K562 (cell line): ENCODE measurements around the gene PIK3CB. TPM values are rescaled to one million over a fixed set of nuclear protein-coding genes. Genes with fewer than 3 reads are reported as not detected.

Experiments used
- ARID3A ChIP-seq: IDR thresholded peaks from 2 replicates; pipeline ENCODE4 v1.6.1; 2012; ENCODE audit warnings: low read depth, low read length, improper control_type of control experiment, borderline replicate concordance
- EP400 ChIP-seq: fragments of 450-650 bp; IDR thresholded peaks from 2 replicates; pipeline ENCODE4 v1.6.1; 2017; ENCODE audit warnings: antibody characterized with exemption, mild to moderate bottlenecking, moderate library complexity
- HCFC1 ChIP-seq: IDR thresholded peaks from 2 replicates; pipeline ENCODE4 v1.6.1; 2012; ENCODE audit warnings: low read depth, low read length, improper control_type of control experiment
- HDAC6 ChIP-seq: IDR thresholded peaks from 2 replicates; pipeline ENCODE4 v1.6.1; 2012; ENCODE audit warnings: low read depth, mild to moderate bottlenecking, control low read depth, inconsistent platforms, low read length, moderate library complexity
- HDAC8 ChIP-seq: fragments of 450-650 bp; IDR thresholded peaks from 2 replicates; pipeline ENCODE4 v1.6.1; 2016; ENCODE audit warnings: mild to moderate bottlenecking, missing genetic modification characterization, moderate library complexity, missing compliant biosample characterization
- MTF1 ChIP-seq: fragments of 250-450 bp; sonication (Bioruptor Pico); IDR thresholded peaks from 2 replicates; pipeline ENCODE4 v1.9.0; 2021; ENCODE audit warnings: moderate library complexity, mild to moderate bottlenecking, inconsistent platforms, borderline replicate concordance
- NELFE ChIP-seq: IDR thresholded peaks from 2 replicates; pipeline ENCODE4 v1.6.1; 2011; ENCODE audit warnings: mild to moderate bottlenecking; ENCODE audit not compliant: insufficient read depth, insufficient read length
- NR2C1 ChIP-seq, 2 experiments: fragments of 450-650 bp; IDR thresholded peaks; 2 replicates each; pipeline ENCODE4 v1.6.1; 2017; ENCODE audit warnings: mild to moderate bottlenecking in 2 of 2, antibody characterized with exemption in 1 of 2, inconsistent platforms in 1 of 2, missing compliant biosample characterization in 1 of 2, missing genetic modification characterization in 1 of 2
- RBM39 ChIP-seq: fragments of 200-400 bp; formaldehyde crosslinking; optimal IDR thresholded peaks from 2 replicates; pipeline ENCODE3; 2018; ENCODE audit warnings: low read depth, low read length
- RHOXF2B ChIP-seq: fragments of 250-450 bp; sonication (Bioruptor Pico); conservative IDR thresholded peaks from 2 replicates; pipeline ENCODE4 v1.5.1; 2021
- SMAD3 ChIP-seq: fragments of 450-650 bp; formaldehyde crosslinking; conservative IDR thresholded peaks from 2 replicates; pipeline ENCODE4 v1.4.0; 2020; ENCODE audit warnings: mild to moderate bottlenecking
- ZBTB40 ChIP-seq, 2 experiments: fragments of 450-650 bp in 1 of 2; sonication (generic) in 1 of 2; formaldehyde crosslinking in 1 of 2; IDR thresholded peaks; 2 replicates each; pipeline versions ENCODE4 v1.7.1 to v1.9.0; 2016 to 2022; ENCODE audit warnings: inconsistent platforms in 1 of 2, mild to moderate bottlenecking in 1 of 2, missing genetic modification reagents in 1 of 2
- ZSCAN29 ChIP-seq: fragments of 450-650 bp; IDR thresholded peaks from 2 replicates; pipeline ENCODE4 v1.6.1; 2017
- polyA plus RNA-seq, 8 experiments: library from polyadenylated mRNA; depleted of rRNA in 4 of 8; stranded (reverse) in 5 of 8; unstranded in 3 of 8; fragments of >200 nt; fragmentation: Nextera tagmentation in 2 of 8; fragmentation: Illumina TruSeq in 1 of 8; extraction: Ambion mirVana in 2 of 8; extraction: Trizol in 1 of 8; gene quantifications; 2 replicates each; pipeline versions ENCODE4 v1.2.1 to v1.2.3, GENCODE V29; 2011 to 2014; ENCODE audit warnings: inconsistent platforms in 1 of 8, missing spikeins in 1 of 8
- total RNA-seq, 7 experiments: library from RNA; depleted of rRNA in 6 of 7; stranded (reverse); fragments of >200 nt in 6 of 7; fragmentation: Illumina TruSeq in 2 of 7; extraction: Trizol in 2 of 7; gene quantifications; 2 replicates each; pipeline versions ENCODE4 v1.2.1 to v1.2.3, GENCODE V29; 2011 to 2021; ENCODE audit warnings: low replicate concordance in 1 of 7
- TF ChIP-seq, protein P1 (sequence below): fragments of 250-450 bp; sonication (Bioruptor Pico); IDR thresholded peaks from 2 replicates; pipeline ENCODE4 v1.5.1; 2021; ENCODE audit warnings: mild to moderate bottlenecking

The PIK3CB gene
- total and polyA plus RNA-seq, 9 of the 15 experiments (the other 6 are each of a cell fraction or from before 2014, with no cell fraction given), result 15.3 to 62.6 (median 28.3) TPM

DNA sequence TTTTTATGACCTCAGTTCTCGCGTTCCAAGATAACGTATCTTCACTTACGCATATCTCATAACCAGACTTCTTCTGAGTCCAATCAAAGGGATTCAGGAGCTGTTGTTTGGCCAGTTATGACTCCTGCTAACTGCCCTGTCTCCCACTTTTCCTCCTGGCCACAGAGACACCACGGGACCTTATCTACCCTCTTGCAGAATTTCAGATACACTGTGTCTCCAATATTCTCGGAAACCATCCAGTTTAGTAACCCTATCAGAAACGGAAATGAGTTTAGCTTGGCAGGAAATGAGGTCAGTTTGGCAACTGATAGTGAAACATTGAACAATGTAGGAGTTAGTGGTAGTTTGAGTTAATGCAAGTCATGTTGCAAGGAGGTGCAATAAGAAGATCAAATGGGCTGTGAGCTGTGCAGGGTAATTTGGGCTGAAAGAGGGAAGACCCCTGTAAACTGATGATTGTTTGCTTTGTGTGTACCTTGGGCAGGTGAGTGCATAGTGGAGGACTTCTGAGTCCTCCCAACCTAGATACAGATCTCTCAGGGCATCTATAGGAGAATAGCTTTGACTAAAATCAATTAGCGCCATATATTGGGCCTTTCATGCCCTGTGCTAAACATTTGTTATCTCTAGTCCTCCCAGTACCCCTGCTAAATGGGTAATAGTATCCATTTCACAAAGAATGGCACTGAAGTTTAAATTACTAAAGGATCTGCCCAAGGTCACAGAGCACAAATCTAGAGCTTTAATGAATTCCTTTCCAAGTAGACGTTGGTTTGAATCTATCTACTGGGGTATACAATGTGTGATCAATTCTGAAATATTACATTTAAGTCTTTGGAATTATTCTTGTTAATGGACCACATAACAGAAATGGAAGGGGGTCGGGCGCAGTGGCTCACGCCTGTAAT, 41.3 kb upstream of the PIK3CB start (continued):
- TF ChIP-seq SMAD3 (CRISPR knock-in tag) (no peak), ARID3A (peak; percentile 95), HDAC8 (no peak), ZSCAN29 (no peak), RBM39 (no peak), ZBTB40 (IDR thresholded peaks at IDR 0.05) (peak; percentile 96), ZBTB40 (CRISPR knock-in tag; IDR thresholded peaks at IDR 0.05) (no peak), NR2C1 (IDR thresholded peaks at IDR 0.05) (peak; percentile 72), NR2C1 (tag; IDR thresholded peaks at IDR 0.05) (no peak; the same call in none of the 2 replicates), HCFC1 (peak; percentile 23; the same call in 1 of the 2 replicates), HDAC6 (peak; percentile 7; the same call in 1 of the 2 replicates), EP400 (peak; percentile 86), NELFE (no peak), RHOXF2B (no peak), MTF1 (CRISPR knock-in tag) (no peak)
- TF ChIP-seq, protein P1, sequence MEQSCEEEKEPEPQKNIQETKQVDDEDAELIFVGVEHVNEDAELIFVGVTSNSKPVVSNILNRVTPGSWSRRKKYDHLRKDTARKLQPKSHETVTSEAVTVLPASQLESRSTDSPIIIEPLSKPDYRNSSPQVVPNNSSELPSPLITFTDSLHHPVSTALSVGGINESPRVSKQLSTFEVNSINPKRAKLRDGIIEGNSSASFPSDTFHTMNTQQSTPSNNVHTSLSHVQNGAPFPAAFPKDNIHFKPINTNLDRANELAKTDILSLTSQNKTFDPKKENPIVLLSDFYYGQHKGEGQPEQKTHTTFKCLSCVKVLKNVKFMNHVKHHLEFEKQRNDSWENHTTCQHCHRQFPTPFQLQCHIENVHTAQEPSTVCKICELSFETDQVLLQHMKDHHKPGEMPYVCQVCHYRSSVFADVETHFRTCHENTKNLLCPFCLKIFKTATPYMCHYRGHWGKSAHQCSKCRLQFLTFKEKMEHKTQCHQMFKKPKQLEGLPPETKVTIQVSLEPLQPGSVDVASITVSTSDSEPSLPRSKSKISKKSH (CRISPR knock-in tag), result no peak
